ENCODE data around the gene SUMF1.

DNA sequence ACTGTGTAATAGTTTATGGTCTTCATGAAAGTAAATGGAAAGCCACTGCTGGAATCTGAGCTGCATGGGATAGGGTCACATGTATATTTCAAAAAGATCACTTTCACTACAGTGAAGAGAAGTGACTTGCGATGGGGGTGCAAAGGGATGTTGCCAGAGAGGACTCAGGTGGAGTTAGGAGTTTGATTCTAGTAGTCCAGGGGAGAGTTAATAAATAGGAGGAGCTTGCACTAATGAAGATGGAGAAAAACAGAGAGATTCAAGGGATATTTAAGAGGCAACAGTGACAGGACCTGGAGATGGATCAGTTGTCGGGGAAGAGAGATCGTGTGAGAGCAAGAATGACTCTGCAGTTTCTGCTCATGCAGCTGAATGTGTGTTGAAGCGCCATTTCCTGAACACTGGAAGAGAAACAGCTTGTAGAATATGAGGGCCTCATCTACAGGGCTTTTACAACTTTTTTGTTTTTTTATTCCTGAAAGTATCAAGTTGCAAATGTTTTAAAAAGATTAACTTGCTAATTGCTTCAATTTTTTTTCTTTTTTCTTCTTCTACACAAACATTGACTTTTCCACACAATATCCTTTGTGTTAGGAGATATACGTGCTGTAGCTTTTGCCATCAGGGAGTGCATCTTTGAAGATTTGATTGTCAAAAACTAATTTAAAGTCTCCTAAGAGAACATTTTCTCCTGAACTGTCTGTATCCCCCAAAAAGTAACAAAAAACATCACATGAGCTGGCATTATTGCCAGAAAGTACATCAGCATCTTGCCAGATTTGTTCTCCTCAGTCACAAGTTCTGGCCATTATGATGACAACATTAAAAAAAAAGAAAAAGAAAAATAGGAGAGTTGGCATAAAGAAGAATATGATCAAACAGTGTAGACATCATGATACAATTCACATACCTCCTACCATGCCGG, 126.4 kb downstream of the SUMF1 start:
- TF ChIP-seq POLR2A (IDR thresholded peaks at IDR 0.05): no peak
- TF ChIP-seq, protein P1, sequence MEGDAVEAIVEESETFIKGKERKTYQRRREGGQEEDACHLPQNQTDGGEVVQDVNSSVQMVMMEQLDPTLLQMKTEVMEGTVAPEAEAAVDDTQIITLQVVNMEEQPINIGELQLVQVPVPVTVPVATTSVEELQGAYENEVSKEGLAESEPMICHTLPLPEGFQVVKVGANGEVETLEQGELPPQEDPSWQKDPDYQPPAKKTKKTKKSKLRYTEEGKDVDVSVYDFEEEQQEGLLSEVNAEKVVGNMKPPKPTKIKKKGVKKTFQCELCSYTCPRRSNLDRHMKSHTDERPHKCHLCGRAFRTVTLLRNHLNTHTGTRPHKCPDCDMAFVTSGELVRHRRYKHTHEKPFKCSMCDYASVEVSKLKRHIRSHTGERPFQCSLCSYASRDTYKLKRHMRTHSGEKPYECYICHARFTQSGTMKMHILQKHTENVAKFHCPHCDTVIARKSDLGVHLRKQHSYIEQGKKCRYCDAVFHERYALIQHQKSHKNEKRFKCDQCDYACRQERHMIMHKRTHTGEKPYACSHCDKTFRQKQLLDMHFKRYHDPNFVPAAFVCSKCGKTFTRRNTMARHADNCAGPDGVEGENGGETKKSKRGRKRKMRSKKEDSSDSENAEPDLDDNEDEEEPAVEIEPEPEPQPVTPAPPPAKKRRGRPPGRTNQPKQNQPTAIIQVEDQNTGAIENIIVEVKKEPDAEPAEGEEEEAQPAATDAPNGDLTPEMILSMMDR (IDR thresholded peaks at IDR 0.05): no peak
